Activated effector memory CD4-positive, alpha-beta T cell treated with Interleukin-2 at 50 U/mL for 16 hours (primary cell): ENCODE results near the gene SIPA1.
"Not testable (repeated sequence)": the region's sequence is repeated elsewhere in the genome, so short reads cannot be mapped to it uniquely, and the experiment has no call there.

Experiments
- DNase-seq: peaks from one replicate; pipeline ENCODE4 v3.0.0-alpha.2; 2020

The SIPA1 gene

GRCh38 chr11:65624931-65625627, 12.8 kb upstream of the SIPA1 start:
- no peak for DNase-seq

GRCh38 chr11:65625628-65626342, 12.1 kb upstream of the SIPA1 start:
- peak; percentile 33 for DNase-seq

- DNase-seq = no peak
Measured at GRCh38 chr11:65627202-65627601, 10.7 kb upstream of the SIPA1 start.

- no peak for DNase-seq
Measured at GRCh38 chr11:65629579-65629978, 8.3 kb upstream of the SIPA1 start.

- DNase-seq = no peak
Measured at GRCh38 chr11:65630215-65630614, 7.7 kb upstream of the SIPA1 start.

DNA sequence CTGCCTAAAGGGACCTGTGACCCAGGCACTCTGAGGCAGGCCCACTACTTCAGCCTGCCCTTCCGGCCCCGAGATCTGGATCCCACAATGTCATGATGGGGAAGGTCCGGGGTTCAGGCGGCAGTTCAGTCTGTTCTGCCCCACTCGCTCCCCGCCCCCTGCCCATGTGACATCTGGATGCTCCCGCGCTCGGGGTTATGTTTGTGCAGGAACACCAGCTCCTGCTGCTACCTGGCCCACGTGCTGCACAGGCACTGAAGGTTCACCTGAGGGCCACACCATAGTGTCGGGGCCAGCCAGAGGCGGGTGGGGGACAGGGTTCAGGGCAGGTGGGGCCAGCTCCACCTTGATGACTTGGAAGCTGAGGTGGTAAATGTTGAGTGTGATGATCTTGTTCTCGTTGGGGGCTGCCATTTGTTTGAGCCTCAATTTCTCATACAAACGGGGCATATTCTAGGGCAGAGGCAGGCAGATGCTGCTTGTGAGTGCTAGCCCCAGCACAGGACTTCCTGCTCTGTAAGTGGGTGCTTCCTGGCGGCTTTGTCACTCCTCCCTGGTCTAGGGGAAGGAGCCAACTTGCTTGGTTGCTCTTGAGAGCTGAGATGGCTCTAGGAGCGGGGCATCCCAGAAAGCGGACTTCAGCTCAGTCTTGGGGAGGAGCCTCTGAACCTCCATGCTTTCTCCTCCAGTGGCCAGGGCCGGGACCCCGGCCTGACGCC, 4.4 kb upstream of the SIPA1 start:
- DNase-seq = no peak

DNA sequence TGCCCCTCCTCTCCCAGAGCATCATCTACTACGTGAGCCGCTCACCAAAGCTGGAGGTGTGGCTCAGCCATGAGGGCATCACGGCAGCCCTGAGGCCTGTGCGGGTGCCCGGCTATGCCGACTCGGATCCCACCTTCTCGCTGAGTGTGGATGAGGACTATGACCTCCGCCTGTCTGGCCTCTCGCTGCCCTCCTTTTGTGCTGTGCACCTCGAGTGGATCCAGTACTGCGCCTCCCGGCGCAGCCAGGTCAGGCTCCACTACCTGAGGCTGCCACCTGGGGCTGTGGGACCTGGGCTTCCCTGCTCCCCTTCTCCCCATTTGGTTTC, 3.8 kb upstream of the SIPA1 start:
- DNase-seq = no peak

DNA sequence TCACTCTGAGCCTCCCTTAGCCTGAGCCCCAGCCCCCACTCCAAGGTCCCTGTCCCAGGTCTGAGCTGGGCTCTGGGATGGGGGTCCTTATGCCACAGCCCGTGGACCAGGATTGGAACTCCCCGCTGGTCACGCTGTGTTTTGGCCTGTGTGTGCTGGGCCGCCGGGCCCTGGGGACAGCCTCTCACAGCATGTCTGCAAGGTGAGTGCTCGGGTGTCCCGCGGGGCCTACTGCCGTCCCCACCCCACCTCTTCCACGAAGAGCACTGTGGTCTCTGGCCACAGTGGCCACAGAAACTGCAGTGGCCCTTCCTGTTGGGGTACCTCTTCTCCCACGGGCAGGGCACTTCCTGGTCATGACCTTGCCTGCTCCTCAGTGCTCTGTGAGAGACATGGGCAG, 3.5 kb upstream of the SIPA1 start:
- DNase-seq = no peak

DNA sequence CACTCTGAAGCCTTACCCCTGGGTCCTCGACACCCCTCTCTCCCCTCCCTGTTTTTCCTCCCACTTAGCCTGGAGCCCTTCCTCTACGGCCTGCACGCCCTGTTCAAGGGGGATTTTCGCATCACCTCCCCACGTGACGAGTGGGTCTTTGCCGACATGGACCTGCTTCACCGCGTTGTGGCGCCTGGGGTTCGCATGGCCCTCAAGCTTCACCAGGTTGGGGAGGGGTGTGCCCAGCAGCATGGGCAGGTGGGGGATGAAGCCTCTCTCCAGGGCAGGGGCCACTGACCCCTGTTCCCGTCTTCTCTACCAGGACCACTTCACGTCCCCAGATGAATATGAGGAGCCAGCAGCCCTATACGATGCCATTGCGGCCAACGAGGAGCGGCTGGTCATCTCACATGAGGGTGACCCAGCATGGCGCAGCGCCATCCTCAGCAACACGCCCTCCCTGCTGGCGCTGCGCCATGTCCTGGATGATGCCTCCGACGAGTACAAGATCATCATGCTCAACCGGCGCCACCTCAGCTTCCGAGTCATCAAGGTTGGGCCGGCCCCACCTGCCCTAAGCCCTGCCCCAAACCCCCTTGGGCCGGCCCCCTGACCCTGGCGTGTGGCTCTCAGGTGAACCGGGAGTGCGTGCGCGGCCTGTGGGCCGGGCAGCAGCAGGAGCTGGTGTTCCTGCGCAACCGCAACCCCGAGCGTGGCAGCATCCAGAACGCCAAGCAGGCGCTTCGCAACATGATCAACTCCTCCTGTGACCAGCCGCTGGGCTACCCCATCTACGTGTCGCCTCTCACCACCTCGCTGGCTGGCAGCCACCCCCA, 2.8 kb upstream of the SIPA1 start:
- no peak for DNase-seq

- DNase-seq = no peak
Measured at GRCh38 chr11:65636108-65637031, 1.5 kb upstream of the SIPA1 start.

DNA sequence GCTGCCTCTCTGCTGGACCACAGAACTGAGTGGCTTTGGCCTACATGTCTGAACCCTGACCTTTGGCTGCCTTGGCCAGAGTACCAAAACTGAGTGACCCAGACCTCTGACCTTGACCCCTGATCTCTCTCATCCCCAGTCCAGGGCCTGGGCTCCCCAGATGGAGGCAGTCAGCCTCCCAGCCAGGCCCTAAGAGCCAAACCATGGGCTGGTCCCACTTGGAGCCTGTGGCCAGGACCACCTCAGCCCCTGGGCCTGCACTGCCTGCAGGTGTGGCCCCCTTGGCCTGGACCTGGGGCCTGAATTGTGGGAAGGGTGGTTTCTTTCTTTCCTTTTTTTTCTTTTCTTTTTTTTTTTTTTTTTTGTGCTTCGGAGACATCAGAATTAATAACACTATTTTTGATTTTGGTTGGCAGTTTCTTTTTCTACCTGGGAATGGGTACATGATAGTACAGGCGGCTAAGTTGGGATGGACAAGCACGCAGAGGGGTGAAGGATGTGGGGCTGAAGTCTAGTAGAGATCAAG, 806 bp upstream of the SIPA1 start:
- DNase-seq = no peak

DNA sequence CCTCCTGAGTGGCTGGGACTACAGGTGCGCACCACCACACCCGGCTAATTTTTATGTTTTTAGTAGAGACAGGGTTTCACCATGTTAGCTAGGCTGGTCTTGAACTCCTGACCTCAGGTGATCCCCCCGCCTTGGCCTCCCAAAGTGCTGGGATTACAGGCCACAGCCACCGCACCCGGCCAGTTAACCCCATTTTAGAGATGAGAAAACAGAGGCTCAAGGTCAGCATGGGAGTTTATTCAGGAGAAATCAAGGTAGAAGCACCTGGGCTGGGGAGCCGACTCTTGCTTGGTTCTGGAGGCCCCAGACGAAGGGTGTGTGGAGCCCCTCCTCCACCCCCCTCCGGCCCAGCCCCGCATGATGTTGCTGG, 1.3 kb downstream of the SIPA1 start:
- DNase-seq = not testable (repeated sequence)

DNA sequence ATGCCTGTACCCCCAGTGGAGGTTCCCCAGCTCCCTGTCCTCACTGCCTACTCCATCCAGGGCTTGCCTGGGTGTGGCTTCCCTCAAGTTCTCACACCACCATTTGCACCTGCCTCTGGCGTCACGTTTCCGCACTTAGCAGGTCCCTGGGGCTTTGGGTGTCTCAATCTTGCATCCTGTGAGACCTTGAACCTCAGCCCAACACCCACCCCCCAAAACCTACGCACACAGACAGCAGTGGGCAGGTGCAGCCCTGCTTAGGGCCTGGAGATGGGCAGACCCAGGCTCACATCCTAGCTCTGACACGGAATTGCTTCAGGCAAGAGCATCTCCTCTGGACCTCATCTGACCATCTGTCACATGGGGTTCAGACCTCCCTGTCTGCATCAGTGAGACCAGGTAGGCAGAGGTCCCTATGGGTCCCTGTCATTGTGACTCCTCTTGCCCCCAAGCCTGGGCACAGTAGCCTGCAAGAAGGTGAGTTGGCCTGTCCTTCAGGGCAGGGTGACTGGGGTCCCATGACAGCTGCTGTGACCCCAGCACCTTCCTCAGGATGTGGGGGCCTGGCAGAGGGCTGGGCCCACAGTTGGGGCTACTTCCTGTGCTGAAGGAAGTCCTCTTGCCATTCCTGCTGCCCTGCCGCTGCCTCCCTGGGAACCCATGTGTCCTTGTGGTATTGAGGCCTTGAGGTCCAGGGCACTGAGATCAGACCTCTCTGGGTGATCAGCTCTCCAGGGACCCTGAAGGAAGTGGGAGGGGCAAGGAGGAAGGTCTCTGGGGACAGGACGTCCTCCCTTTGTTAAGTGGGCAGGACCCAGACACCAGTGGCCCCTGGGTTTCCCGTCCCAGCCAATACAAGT, 2.0 kb downstream of the SIPA1 start:
- DNase-seq = peak; percentile 63

- peak; percentile 16 for DNase-seq
Measured at GRCh38 chr11:65640483-65641296, 2.8 kb downstream of the SIPA1 start.

DNA sequence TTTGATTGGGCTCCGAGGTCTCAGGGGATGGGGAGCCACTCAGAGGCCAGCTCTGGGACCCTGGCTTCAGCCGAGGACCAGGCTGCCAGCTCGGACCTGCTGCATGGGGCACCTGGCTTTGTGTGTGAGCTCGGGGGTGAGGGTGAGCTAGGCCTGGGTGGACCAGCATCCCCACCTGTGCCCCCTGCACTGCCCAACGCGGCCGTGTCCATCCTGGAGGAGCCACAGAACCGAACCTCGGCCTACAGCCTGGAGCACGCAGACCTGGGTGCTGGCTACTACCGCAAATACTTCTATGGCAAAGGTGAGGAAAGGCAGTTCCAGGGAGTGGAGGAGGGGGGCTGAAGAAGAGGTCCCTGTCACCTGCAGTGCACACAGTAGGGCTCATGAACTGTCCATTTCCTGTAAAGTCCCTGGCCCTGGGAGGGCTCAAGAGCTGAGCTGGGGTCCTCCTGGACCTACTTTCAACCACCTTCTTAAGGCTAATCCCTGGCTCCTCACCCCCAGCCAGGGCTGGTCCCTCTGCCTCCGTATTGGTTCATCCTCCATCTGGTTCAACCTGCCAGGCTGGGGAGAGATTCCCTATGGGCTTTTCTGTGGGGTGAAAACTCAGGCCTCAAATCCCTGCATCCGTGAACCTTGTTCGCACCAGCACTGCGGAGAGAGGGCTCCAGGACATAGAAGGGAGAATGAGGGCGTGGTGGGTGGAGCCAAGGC, 3.6 kb downstream of the SIPA1 start:
- no peak for DNase-seq

DNA sequence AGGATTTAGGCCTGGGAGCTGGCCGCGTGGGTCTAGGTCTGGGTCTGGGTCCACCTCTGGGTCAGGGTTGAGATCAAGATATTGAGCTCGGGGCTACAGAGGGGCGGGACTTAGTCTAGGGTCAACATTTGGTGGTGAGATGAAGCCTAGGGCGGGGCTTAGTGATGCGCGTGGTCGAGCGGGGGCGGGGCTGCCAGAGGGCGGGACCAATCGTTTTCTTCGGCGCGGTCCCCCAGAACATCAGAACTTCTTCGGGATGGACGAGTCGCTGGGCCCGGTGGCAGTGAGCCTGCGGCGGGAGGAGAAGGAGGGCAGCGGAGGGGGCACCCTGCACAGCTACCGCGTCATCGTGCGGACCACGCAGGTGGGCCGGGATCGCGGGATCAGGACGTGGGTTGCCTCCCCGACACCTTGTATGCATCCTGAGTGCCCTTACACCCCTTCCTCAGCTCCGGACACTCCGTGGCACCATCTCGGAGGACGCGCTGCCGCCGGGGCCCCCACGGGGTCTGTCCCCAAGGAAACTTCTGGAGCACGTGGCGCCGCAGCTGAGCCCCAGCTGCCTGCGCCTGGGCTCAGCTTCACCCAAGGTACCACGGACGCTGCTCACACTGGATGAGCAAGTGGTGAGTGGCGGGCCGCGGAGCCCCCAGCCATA, 4.2 kb downstream of the SIPA1 start:
- no peak for DNase-seq

DNA sequence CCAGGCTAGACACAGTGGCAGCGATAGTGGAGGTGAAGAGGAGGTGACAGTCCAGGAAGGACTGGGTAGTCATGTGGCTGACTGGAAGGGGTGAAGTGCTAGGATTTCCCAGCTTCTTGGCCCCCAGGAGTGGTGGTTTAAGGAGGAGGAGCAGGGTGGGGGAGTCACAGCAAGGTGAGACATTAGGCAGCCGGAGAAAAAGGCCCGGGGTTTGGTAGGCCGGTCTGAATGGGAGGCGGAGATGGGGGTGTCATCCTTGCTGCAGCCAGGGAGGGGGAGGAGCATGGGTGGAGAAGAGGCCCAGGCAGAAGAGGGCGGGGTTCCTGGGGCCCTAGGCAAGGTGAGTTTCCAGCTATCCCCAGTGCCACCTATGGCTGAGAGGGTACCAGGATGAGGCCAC, 6.1 kb downstream of the SIPA1 start:
- no peak for DNase-seq

DNA sequence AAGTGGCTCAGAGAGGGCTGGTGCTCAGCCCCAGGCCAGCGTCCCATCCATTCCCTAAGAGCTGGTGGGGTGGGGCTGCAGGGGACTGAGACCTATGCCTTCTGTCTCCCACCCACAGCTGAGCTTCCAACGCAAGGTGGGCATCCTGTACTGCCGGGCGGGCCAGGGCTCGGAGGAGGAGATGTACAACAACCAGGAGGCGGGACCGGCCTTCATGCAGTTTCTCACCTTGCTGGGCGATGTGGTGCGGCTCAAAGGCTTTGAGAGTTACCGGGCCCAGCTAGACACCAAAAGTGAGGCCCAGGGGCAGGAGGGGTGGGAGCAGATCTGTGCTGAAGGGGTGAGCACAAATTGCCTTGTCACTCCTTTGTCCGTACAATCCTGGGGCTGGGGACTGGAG, 6.9 kb downstream of the SIPA1 start:
- DNase-seq = no peak

GRCh38 chr11:65645710-65646109, 7.8 kb downstream of the SIPA1 start:
- DNase-seq = no peak
